OCI-M2 (cell line): ENCODE measurements around the gene CDKN1B.

Experiments used
- DNase-seq: peaks from one replicate; lab custom pipeline; 2025; ENCODE audit not compliant: unreplicated experiment; lab: John Stamatoyannopoulos, UW

The CDKN1B gene

DNA sequence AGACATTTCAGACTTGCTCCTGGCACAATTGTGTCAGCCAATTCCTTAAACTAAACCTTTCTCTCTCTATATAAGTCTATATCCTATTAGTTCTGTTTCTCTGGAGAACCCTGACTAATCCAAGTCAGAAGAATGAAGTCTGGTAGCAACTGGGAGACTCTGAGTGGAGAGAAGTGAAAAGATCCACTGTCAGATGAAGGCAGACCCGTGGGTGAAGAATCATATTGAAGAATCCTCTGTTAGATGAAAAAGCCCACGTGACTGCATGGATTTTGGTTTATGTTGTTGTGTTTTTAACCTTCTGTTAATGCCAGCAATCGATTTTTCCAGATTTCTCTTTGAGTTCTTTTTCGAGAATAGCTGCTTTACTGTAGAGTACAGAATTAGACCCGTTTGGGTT is 38.8 kb downstream of the CDKN1B start:
- DNase-seq: no peak

DNA sequence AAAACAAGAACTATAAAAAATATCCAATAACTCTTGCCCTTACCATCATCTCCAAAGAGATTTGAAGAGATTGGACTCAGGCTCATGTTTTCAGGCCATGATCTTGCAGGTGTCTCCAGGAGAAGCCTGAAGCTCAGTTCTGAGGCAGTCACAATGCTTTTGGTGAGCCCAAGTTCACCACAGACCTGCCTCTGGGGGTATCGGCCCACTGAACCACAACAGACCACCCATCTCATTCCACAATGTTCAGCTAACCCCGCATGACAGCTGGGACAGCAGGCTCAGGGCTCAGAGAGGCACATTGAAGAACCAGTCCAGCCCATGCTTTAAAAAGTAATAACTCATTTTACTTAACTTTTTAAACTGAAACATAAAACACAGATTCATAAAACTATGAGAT is 40.0 kb downstream of the CDKN1B start:
- no peak for DNase-seq

DNA sequence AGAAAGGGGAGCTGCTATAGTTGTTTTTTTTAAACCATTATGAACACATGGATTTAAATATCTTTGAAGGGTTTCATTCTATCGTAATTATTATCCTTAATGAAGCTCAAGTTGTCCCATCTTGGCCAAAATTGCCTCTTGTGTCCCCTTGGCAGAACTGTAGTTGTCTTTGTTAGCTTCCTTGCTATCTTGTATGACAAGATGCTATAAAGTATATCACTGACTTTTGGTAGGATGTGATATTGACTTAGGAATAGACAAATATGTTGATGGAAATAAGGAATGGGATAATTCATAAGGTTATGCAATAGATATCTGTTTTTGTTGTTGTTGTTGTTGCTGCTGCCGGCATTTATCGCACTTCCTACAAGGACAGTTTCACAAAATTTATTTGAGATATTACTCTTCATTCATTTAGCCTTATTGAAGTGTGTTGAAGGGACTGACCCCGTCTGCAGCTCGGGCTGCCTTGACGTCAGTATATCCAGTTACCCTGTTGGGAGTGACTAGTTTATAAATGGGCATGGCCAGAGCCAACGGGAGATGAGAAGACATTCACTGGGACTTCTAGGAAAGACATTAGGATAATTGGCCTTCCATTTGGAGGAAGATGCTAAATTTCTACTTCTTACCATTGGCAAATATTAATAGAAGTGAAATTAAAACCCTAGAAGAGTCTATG is 42.2 kb downstream of the CDKN1B start:
- DNase-seq: no peak

DNA sequence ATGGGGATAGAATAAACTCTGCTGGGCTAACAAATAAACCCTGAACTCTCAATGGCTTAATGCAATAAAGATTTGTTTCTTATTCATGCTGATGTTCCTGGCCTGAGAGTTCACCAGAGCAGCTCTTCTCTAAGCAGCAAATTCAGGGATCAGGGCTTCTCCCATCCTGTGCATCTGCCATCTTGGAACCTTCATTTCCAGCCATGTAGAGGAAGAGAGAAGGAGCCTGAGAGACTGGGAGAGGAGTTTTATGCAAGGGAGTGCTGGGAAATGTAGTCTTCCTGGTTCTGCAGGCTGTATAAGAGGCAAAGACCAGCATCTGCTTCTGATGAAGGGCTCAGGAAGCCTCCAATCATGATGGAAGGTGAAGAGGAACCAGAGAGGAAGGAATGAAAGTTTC is 47.7 kb downstream of the CDKN1B start:
- DNase-seq: no peak

DNA sequence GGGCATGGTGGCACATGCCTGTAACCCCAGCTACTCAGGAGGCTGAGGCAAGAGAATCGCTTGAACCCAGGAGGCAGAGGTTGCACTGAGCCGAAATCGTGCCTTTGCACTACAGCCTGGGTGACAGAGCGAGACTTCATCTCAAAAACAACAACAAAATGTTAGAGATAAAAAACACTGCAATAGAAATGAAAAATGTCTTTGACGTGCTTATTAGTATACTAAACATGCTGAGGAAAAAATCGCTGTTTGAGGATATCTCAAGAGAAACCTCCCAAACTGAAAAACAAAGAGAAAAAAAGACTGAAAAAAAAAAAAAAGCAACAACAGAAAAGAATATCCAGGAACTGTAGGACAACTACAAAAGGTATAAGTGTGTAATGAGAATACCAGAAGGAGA is 53.1 kb downstream of the CDKN1B start:
- DNase-seq: no peak
